ENCODE measurements around the gene KIF1A. TPM values are rescaled to one million over a fixed set of nuclear protein-coding genes. Genes with fewer than 3 reads are reported as not detected.

The KIF1A gene
- total RNA-seq, 1 donor = not detected

DNA sequence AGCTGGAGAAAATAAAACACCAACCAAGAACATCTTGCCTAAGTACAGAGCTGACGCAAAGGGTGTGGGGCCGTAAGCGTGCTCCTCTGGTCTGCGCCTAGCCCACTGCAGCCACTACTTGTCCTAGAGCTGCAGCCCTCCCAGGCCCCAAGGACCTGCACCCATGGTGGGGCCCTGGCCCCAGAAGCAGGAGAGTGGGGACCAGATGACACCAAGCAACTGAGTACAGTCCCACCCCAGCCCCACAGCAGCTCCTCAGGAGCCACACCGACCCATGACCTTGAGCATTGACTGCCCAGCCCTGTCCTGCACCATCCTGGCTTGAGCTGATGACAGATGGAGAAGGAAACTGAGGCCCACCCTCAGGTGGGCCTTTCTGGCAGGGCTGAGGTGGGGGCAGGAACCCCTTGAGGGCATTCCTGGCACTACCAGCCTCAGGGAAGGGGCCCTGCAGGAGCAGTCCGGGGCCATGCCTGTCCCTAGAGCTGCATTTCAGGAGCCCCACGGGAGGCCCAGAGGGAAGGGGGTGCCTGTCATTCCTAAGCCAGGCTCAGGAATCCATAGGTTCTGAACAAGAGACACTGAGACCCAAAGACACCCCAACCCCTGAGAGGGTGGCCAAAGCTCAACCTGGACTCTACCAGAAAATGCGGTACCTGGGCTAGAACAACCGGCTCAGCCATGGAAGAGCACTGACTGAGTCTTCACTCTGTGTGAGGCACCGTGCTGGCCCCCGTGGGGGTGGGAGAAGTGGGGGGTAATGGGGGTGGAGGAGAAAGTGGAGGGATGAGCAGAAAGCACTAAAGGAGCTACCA lies 4.9 kb downstream of the KIF1A start:
- no peaks in the 10 kb centered on the region for H3K4me1 ChIP-seq (ENCODE audit: insufficient read depth, low read length)
- peaks cover 10% of the 10 kb centered on the region for H3K27me3 ChIP-seq (ENCODE audit: insufficient read depth, low read length)
- peaks cover 4% of the 10 kb centered on the region for H3K9me3 ChIP-seq (ENCODE audit: low read depth, low read length)
- no peak overlapping the region for H3K4me2 ChIP-seq (ENCODE audit: insufficient read depth, low read length)
- peak; percentile 73 for DNase-seq (ENCODE audit: insufficient read length, low spot score, missing footprints)
- H3K36me3 ChIP-seq (ENCODE audit: insufficient read depth, low read length) = no peaks in the 10 kb centered on the region
- no peak overlapping the region for H2AFZ ChIP-seq (ENCODE audit: low read length)
- H3K4me3 ChIP-seq (ENCODE audit: insufficient read depth, low read length) = no peak overlapping the region
- no peaks in the 10 kb centered on the region for H3K79me2 ChIP-seq (ENCODE audit: insufficient read depth, low read length)
- no peak overlapping the region for H3K27ac ChIP-seq (ENCODE audit: low read depth, low read length)
- TF ChIP-seq, protein P1, sequence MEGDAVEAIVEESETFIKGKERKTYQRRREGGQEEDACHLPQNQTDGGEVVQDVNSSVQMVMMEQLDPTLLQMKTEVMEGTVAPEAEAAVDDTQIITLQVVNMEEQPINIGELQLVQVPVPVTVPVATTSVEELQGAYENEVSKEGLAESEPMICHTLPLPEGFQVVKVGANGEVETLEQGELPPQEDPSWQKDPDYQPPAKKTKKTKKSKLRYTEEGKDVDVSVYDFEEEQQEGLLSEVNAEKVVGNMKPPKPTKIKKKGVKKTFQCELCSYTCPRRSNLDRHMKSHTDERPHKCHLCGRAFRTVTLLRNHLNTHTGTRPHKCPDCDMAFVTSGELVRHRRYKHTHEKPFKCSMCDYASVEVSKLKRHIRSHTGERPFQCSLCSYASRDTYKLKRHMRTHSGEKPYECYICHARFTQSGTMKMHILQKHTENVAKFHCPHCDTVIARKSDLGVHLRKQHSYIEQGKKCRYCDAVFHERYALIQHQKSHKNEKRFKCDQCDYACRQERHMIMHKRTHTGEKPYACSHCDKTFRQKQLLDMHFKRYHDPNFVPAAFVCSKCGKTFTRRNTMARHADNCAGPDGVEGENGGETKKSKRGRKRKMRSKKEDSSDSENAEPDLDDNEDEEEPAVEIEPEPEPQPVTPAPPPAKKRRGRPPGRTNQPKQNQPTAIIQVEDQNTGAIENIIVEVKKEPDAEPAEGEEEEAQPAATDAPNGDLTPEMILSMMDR (IDR thresholded peaks at IDR 0.05; ENCODE audit: extremely low read depth, low read depth, low read length) = no peak
- no peaks in the 10 kb centered on the region for H4K20me1 ChIP-seq (ENCODE audit: insufficient read depth, low read length)

DNA sequence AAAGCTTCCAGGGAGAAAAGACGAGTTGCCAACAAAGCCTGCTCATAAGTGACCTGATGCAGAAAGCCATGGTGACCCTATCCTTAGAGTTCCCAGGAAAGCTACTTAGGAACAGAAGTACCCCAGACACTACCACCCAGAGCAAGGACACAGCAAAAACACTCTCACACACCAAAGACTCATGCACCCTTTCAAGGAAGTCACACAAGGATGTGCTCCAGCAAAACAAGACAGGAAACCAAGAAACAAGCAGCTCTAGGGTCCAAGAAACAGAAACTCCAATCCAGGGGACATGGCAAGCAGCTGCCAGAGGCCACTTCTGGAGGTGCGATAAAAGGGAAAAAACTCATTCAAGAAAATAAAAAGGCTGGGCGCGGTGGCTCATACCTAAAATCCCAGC lies 5.7 kb downstream of the KIF1A start:
- Histone ChIP-seq H3K4me2 (ENCODE audit: insufficient read depth, low read length) (no peak overlapping the region), H3K9me3 (ENCODE audit: low read depth, low read length) (peaks cover 4% of the 10 kb centered on the region), H3K27me3 (ENCODE audit: insufficient read depth, low read length) (peaks cover 8% of the 10 kb centered on the region), H3K27ac (ENCODE audit: low read depth, low read length) (no peak overlapping the region), H3K4me1 (ENCODE audit: insufficient read depth, low read length) (no peaks in the 10 kb centered on the region), H3K4me3 (ENCODE audit: insufficient read depth, low read length) (no peak overlapping the region), H3K79me2 (ENCODE audit: insufficient read depth, low read length) (no peaks in the 10 kb centered on the region), H4K20me1 (ENCODE audit: insufficient read depth, low read length) (no peaks in the 10 kb centered on the region), H2AFZ (ENCODE audit: low read length) (no peak overlapping the region), H3K36me3 (ENCODE audit: insufficient read depth, low read length) (no peaks in the 10 kb centered on the region)
- TF ChIP-seq, protein P1 (IDR thresholded peaks at IDR 0.05; ENCODE audit: extremely low read depth, low read depth, low read length) = no peak
- peak; percentile 73 for DNase-seq (ENCODE audit: insufficient read length, low spot score, missing footprints)

DNA sequence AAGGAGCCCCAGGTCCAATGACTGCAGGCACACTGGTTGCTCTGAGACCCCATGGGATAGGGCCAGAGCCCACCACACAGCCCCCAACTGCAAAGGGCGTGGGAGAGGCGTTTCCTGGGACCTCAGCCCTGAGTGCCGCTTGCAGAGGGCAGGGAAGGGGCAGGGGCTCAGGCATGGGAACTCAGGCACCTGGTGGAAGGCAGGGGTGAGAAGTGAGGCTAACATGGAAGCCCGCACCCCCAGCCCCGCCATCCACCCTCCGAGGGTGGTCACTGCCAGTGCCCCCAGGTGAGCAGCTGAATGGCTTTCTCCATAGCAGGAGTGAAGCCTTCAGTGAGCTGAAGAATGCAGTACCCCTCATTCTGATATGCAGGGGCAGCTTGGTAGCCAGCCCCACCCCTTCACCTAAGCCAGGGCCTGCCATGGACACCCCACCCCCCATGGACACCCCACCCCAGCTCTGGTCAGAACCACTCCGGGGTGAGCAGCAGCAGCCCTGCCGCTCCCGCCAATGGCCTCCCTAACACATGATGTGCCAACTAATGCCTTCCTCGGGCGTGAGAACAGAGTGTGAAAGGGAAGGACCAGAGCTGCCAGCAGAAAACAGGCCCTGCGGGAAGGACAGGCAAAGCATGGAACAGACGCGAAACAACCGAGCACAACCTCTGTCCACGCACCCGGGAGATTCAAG lies 6.6 kb downstream of the KIF1A start:
- H3K27me3 ChIP-seq (ENCODE audit: insufficient read depth, low read length) = peaks cover 7% of the 10 kb centered on the region
- no peak overlapping the region for H2AFZ ChIP-seq (ENCODE audit: low read length)
- H3K4me1 ChIP-seq (ENCODE audit: insufficient read depth, low read length) = no peaks in the 10 kb centered on the region
- no peak overlapping the region for H3K27ac ChIP-seq (ENCODE audit: low read depth, low read length)
- H3K9me3 ChIP-seq (ENCODE audit: low read depth, low read length) = peaks cover 4% of the 10 kb centered on the region
- H4K20me1 ChIP-seq (ENCODE audit: insufficient read depth, low read length) = no peaks in the 10 kb centered on the region
- peak; percentile 68 for DNase-seq (ENCODE audit: insufficient read length, low spot score, missing footprints)
- H3K79me2 ChIP-seq (ENCODE audit: insufficient read depth, low read length) = no peaks in the 10 kb centered on the region
- TF ChIP-seq, protein P1 (IDR thresholded peaks at IDR 0.05; ENCODE audit: extremely low read depth, low read depth, low read length) = no peak
- H3K36me3 ChIP-seq (ENCODE audit: insufficient read depth, low read length) = no peaks in the 10 kb centered on the region
- no peak overlapping the region for H3K4me2 ChIP-seq (ENCODE audit: insufficient read depth, low read length)
- no peak overlapping the region for H3K4me3 ChIP-seq (ENCODE audit: insufficient read depth, low read length)

DNA sequence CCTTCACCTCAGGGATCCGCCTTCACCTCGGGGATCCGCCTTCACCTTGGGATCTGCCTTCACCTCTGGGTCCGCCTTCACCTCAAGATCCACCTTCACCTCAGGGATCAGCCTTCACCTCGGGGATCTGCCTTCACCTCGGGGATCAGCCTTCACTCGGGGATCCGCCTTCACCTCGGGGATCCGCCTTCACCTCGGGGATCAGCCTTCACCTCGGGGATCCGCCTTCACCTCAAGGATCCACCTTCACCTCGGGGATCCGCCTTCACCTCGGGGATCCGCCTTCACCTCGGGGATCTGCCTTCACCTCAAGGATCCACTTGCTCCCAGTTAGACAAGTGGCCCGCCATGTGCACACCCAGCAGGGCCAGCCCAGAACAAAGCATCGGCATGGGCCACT lies 7.3 kb downstream of the KIF1A start:
- Histone ChIP-seq H3K4me2 (ENCODE audit: insufficient read depth, low read length) (no peak overlapping the region), H2AFZ (ENCODE audit: low read length) (no peak overlapping the region), H3K27me3 (ENCODE audit: insufficient read depth, low read length) (peaks cover 4% of the 10 kb centered on the region), H4K20me1 (ENCODE audit: insufficient read depth, low read length) (no peaks in the 10 kb centered on the region), H3K36me3 (ENCODE audit: insufficient read depth, low read length) (no peaks in the 10 kb centered on the region), H3K27ac (ENCODE audit: low read depth, low read length) (no peak overlapping the region), H3K4me3 (ENCODE audit: insufficient read depth, low read length) (no peak overlapping the region), H3K79me2 (ENCODE audit: insufficient read depth, low read length) (no peaks in the 10 kb centered on the region), H3K4me1 (ENCODE audit: insufficient read depth, low read length) (no peaks in the 10 kb centered on the region), H3K9me3 (ENCODE audit: low read depth, low read length) (peaks cover 4% of the 10 kb centered on the region)
- TF ChIP-seq, protein P1 (IDR thresholded peaks at IDR 0.05; ENCODE audit: extremely low read depth, low read depth, low read length) = no peak
- no peak for DNase-seq (ENCODE audit: insufficient read length, low spot score, missing footprints)

Measured in osteoblast (primary cell).